ENCODE measurements around the gene C1orf146.

- TF ChIP-seq CTCF (IDR thresholded peaks at IDR 0.05) (no peak), POLR2A (IDR thresholded peaks at IDR 0.05) (no peak)
Observed at GRCh38 chr1:92240034-92240433, 22.3 kb downstream of the C1orf146 start.
